Activated B cell treated with CpG ODN at 0.5 μM for 24 hours (primary cell): Measurements from ENCODE around the gene ENOSF1. TPM values are rescaled to one million over a fixed set of nuclear protein-coding genes. Genes with fewer than 3 reads are reported as not detected.

ENCODE experiments used
- ATAC-seq: fragments of 200-7000 bp; cut with Tn5 transposase; one replicate; pipeline ENCODE4 v1.10.0; 2021; ENCODE audit warnings: low read depth, mild to moderate bottlenecking, moderate library complexity
- CTCF ChIA-PET: fragments of 350-600 bp; sonication (Branson Sonifier 250); formaldehyde crosslinking; loops from one replicate; lab custom pipeline; 2021; ENCODE audit warnings: antibody characterized with exemption; lab: Charles Lee
- POLR2A ChIA-PET: fragments of 350-600 bp; sonication (Branson Sonifier 250); formaldehyde crosslinking; loops from one replicate; lab custom pipeline; 2021; ENCODE audit warnings: antibody characterized with exemption; lab: Charles Lee
- DNase-seq: peaks from one replicate; pipeline ENCODE4 v3.0.0; 2022
- H3K27ac Mint-ChIP-seq: one replicate; pipeline ENCODE4 v1.8.0; 2020; ENCODE audit warnings: mixed read lengths
- H3K27me3 Mint-ChIP-seq: one replicate; pipeline ENCODE4 v1.8.0; 2021; ENCODE audit warnings: mixed read lengths
- H3K36me3 Mint-ChIP-seq: one replicate; pipeline ENCODE4 v1.8.0; 2021; ENCODE audit warnings: low read depth, mixed read lengths
- H3K4me1 Mint-ChIP-seq: one replicate; pipeline ENCODE4 v1.8.0; 2021; ENCODE audit warnings: mixed read lengths
- H3K4me3 Mint-ChIP-seq: one replicate; pipeline ENCODE4 v1.8.0; 2020; ENCODE audit warnings: mild to moderate bottlenecking, mixed read lengths
- H3K9me3 Mint-ChIP-seq: one replicate; pipeline ENCODE4 v1.8.0; 2020; ENCODE audit warnings: mixed read lengths
- CTCF ChIP-seq: fragments of 200-600 bp; IDR thresholded peaks from one replicate; pipeline ENCODE4 v1.8.0; 2022; ENCODE audit warnings: antibody characterized with exemption, mild to moderate bottlenecking
- intact Hi-C: fragments of 100-400 bp; cut with micrococcal nuclease; formaldehyde crosslinking; loops from one replicate; pipeline ENCODE4 v1.15.1; 2024
- total RNA-seq: library from RNA; stranded (reverse); gene quantifications from 2 replicates; pipeline ENCODE4 v1.2.3, GENCODE V29; 2022

ENOSF1 gene
- total RNA-seq, 1 donor from 2014 or later, result 23.8 TPM

- no peaks in the 10 kb centered on the region for H3K9me3 Mint-ChIP-seq
- H3K4me3 Mint-ChIP-seq, result no peak overlapping the region
- ChIA-PET POLR2A (no interaction called here), CTCF (interaction anchor here (0.6 kb wide), 1 partner anchor 48 kb away, joined by 3 read pairs; no protein-coding TSS in a partner anchor)
- H3K27ac Mint-ChIP-seq, result no peak overlapping the region
- peaks cover 5% of the 10 kb centered on the region for H3K27me3 Mint-ChIP-seq
- no peak for TF ChIP-seq CTCF
- intact Hi-C loops, result no loop called here
- no peaks in the 10 kb centered on the region for H3K4me1 Mint-ChIP-seq
- H3K36me3 Mint-ChIP-seq, result no peaks in the 10 kb centered on the region
- no peak for DNase-seq
- no peak for ATAC-seq
Measured at GRCh38 chr18:725646-726045, 13.2 kb upstream of the ENOSF1 start.

DNA sequence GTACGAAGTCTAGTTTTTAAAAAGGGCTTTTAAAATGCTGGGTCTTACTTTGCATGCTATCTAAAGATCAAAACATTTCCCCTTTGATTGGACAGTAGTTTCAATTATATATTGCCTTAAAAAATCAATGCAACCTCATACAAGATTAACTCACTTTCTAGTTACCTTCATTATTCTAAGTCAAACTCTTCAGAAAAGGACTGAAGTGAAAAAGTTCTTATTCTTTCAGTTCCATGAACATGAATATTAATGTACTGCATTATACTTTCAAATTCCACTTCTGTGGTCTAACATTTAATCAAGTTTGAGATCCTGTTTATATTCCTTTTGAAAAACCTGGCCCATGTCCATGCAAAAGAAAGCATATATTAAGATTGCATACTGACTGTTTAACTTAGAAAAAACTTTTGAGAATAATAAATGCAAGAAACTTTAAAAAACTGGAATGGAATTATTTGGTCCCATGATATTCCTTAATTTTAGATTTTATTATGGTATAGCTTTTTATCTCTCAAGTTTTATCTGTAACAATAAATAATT lies 11.2 kb upstream of the ENOSF1 start:
- H3K27me3 Mint-ChIP-seq, result no peaks in the 10 kb centered on the region
- POLR2A ChIA-PET, result no interaction called here
- ATAC-seq (no peak), DNase-seq (no peak)
- TF ChIP-seq CTCF, result no peak
- CTCF ChIA-PET, result no interaction called here
- no peaks in the 10 kb centered on the region for H3K9me3 Mint-ChIP-seq
- intact Hi-C loops, result no loop called here
- H3K27ac Mint-ChIP-seq, result no peak overlapping the region
- H3K4me3 Mint-ChIP-seq, result no peak overlapping the region
- H3K4me1 Mint-ChIP-seq, result no peaks in the 10 kb centered on the region
- no peaks in the 10 kb centered on the region for H3K36me3 Mint-ChIP-seq

DNA sequence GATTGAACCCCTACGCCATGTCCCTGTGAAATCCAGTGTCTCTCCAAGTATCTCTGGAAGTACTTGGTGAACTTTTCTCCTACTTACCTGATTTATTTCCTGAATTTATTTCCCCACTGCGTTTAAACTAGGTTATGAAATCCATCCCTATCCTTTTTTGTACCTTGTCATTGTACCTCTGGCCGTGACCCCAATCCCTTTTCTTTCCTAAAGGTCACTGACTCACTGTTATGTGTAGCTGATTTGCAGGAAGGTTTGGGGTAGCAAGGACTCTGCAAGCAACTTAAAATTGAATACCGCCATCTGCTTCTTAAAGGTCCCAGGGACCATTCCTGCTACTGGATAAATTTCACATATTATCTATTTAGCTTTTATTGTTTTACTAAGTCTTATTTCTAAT lies 4.6 kb upstream of the ENOSF1 start:
- Mint-ChIP-seq H3K9me3 (no peaks in the 10 kb centered on the region), H3K36me3 (no peaks in the 10 kb centered on the region), H3K27me3 (no peaks in the 10 kb centered on the region), H3K4me1 (no peaks in the 10 kb centered on the region), H3K27ac (no peak overlapping the region), H3K4me3 (no peak overlapping the region)
- ATAC-seq, result no peak
- no peak for TF ChIP-seq CTCF
- DNase-seq, result no peak
- ChIA-PET POLR2A (interaction anchor here (0.6 kb wide), 1 partner anchor 41 kb away, joined by 3 read pairs; no protein-coding TSS in a partner anchor), CTCF (interaction anchor here (0.6 kb wide), 1 partner anchor 452 kb away, joined by 3 read pairs; no protein-coding TSS in a partner anchor)
- intact Hi-C loops, result no loop called here

DNA sequence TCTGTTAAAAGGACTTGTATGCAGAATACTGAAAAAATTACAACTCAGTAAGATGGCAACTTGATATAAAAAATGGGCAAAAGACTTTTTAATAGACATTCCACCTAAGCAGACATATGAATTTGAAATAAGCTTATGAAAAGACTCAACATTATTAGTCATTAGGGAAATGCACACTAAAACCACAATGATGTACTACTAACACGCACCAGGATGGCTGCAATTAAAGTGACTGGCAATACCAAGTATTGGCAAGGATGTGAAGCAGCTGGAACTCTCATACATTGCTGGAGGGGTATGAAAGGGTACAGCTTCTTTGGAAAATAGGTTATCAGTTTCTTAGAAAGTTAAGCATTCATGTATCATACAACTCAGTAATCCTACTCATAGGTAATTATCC lies 3.2 kb upstream of the ENOSF1 start:
- H3K36me3 Mint-ChIP-seq, result no peaks in the 10 kb centered on the region
- no peaks in the 10 kb centered on the region for H3K9me3 Mint-ChIP-seq
- CTCF ChIA-PET, result no interaction called here
- intact Hi-C loops, result no loop called here
- no peak overlapping the region for H3K4me3 Mint-ChIP-seq
- POLR2A ChIA-PET, result no interaction called here
- H3K27ac Mint-ChIP-seq, result no peak overlapping the region
- H3K27me3 Mint-ChIP-seq, result peaks cover 2% of the 10 kb centered on the region
- TF ChIP-seq CTCF, result no peak
- no peak for ATAC-seq
- no peak for DNase-seq
- H3K4me1 Mint-ChIP-seq, result peaks cover 7% of the 10 kb centered on the region

DNA sequence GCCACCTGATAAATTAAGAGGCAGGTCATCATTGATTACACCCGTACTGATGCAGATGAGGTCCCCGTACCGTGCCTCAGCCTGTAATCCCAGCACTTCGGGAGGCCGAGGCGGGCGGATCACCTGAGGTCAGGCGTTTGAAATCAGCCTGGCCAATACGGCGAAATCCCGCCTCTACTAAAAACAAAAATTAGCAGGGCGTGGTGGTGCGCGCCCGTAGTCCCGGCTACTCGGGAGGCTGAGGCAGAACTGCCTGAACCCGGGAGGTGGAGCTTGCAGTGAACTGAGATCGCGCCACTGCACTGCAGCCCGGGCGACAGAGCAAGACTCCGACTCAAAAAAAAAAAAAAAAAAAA lies 683 bp upstream of the ENOSF1 start:
- TF ChIP-seq CTCF, result no peak
- DNase-seq (no peak), ATAC-seq (no peak)
- no peak overlapping the region for H3K27ac Mint-ChIP-seq
- POLR2A ChIA-PET, result interaction anchor here (1.2 kb wide), 1 partner anchor 55 kb away, joined by 3 read pairs; no protein-coding TSS in a partner anchor
- peaks cover 4% of the 10 kb centered on the region for H3K27me3 Mint-ChIP-seq
- peaks cover 7% of the 10 kb centered on the region for H3K4me1 Mint-ChIP-seq
- no peaks in the 10 kb centered on the region for H3K9me3 Mint-ChIP-seq
- peaks cover 3% of the 10 kb centered on the region for H3K36me3 Mint-ChIP-seq
- CTCF ChIA-PET, result no interaction called here
- intact Hi-C loops, result loop anchor here (2.0 kb wide), 2 partner anchors 100 to 444 kb away; partner anchors contain the start of genes THOC1 and YES1
- peak overlapping the region; percentile 59 for H3K4me3 Mint-ChIP-seq
